BLaER1 treated with 17β-estradiol and CSF1 and Interleukin-3, amounts not matched to agents 10 nM and 100 nM (cell line): ENCODE measurements around the gene PHLDA2.

Experiments
- H3K27ac ChIP-seq, 11 experiments: shearing (Covaris generic); formaldehyde crosslinking; 2 replicates each; pipeline ENCODE4 v1.8.1; 2022
- H3K27me3 ChIP-seq, 11 experiments: shearing (Covaris generic); formaldehyde crosslinking; 2 replicates each; pipeline ENCODE4 v1.8.1; 2022
- H3K36me3 ChIP-seq, 11 experiments: shearing (Covaris generic); formaldehyde crosslinking; 2 replicates each; pipeline ENCODE4 v1.8.1; 2022
- H3K4me1 ChIP-seq, 10 experiments: shearing (Covaris generic); formaldehyde crosslinking; 2 replicates each; pipeline ENCODE4 v1.8.1; 2022
- H3K4me2 ChIP-seq, 11 experiments: shearing (Covaris generic); formaldehyde crosslinking; 2 replicates each; pipeline ENCODE4 v1.8.1; 2022
- H3K4me3 ChIP-seq, 10 experiments: shearing (Covaris generic); formaldehyde crosslinking; 2 replicates each; pipeline ENCODE4 v1.8.1; 2022
- H3K9ac ChIP-seq, 11 experiments: shearing (Covaris generic); formaldehyde crosslinking; 2 replicates each; pipeline ENCODE4 v1.8.1; 2022
- H3K9me3 ChIP-seq, 11 experiments: shearing (Covaris generic); formaldehyde crosslinking; replicated peaks in 1 of 11; 2 replicates each; pipeline ENCODE4 v1.8.1; 2022
- H4K20me1 ChIP-seq, 11 experiments: shearing (Covaris generic); formaldehyde crosslinking; 2 replicates each; pipeline ENCODE4 v1.8.1; 2022
- Cebpa-rat ChIP-seq, 11 experiments: shearing (Covaris generic); IDR thresholded peaks; 2 replicates each; pipeline ENCODE4 v1.8.1; 2022

PHLDA2 gene

GRCh38 chr11:2896047-2896446 lies 33.2 kb downstream of the PHLDA2 start:
- no peak overlapping the region for H3K4me3 ChIP-seq
- H3K27me3 ChIP-seq: no peaks in the 10 kb centered on the region
- H3K9me3 ChIP-seq: no peaks in the 10 kb centered on the region
- H3K4me2 ChIP-seq: peak overlapping the region in 10 of 11 experiments; percentile 1 to 99 (median 60); a peak in 12 of 22 replicates
- peak overlapping the region in 6 of 11 experiments; percentile 15 to 87 (median 76); a peak in 8 of 22 replicates for H3K27ac ChIP-seq
- peaks cover 63 to 88% (median 74%) of the 10 kb centered on the region in 10 experiments for H3K4me1 ChIP-seq
- TF ChIP-seq Cebpa-rat (IDR thresholded peaks at IDR 0.05): no peak
- H3K36me3 ChIP-seq: peaks cover 0 to 11% (median 0%) of the 10 kb centered on the region in 11 experiments; a peak in 3 of 22 replicates
- no peak overlapping the region for H3K9ac ChIP-seq
- no peaks in the 10 kb centered on the region for H4K20me1 ChIP-seq

- Histone ChIP-seq H3K27ac (no peak overlapping the region; a peak in 1 of 22 replicates), H3K4me3 (no peak overlapping the region), H3K36me3 (peaks cover 0 to 11% (median 0%) of the 10 kb centered on the region in 11 experiments; a peak in 3 of 22 replicates), H3K4me1 (peaks cover 62 to 87% (median 70%) of the 10 kb centered on the region in 10 experiments), H3K9ac (no peak overlapping the region), H3K4me2 (no peak overlapping the region), H4K20me1 (peaks cover 0 to 15% (median 0%) of the 10 kb centered on the region in 11 experiments; a peak in 3 of 22 replicates), H3K9me3 (no peaks in the 10 kb centered on the region), H3K27me3 (no peaks in the 10 kb centered on the region)
- TF ChIP-seq Cebpa-rat (IDR thresholded peaks at IDR 0.05): no peak
Observed at GRCh38 chr11:2893935-2894334, 35.3 kb downstream of the PHLDA2 start.

- Histone ChIP-seq H3K9ac (peak overlapping the region; percentile 63 to 83 (median 75); a peak in 21 of 22 replicates), H3K36me3 (peaks cover 0 to 11% (median 0%) of the 10 kb centered on the region in 11 experiments; a peak in 3 of 22 replicates), H4K20me1 (peaks cover 0 to 20% (median 0%) of the 10 kb centered on the region in 11 experiments; a peak in 3 of 22 replicates), H3K27me3 (no peaks in the 10 kb centered on the region), H3K27ac (peak overlapping the region; percentile 9 to 94 (median 88); a peak in 20 of 22 replicates), H3K4me1 (peaks cover 56 to 79% (median 66%) of the 10 kb centered on the region in 10 experiments), H3K4me2 (peak overlapping the region; percentile 83 to 98 (median 94)), H3K4me3 (peak overlapping the region in 9 of 10 experiments; percentile 44 to 69 (median 52); a peak in 19 of 20 replicates), H3K9me3 (no peaks in the 10 kb centered on the region)
- no peak for TF ChIP-seq Cebpa-rat (IDR thresholded peaks at IDR 0.05)
Observed at GRCh38 chr11:2892967-2893528, 36.2 kb downstream of the PHLDA2 start.

- Histone ChIP-seq H3K27ac (peak overlapping the region; percentile 54 to 94 (median 88); a peak in 21 of 22 replicates), H3K27me3 (no peaks in the 10 kb centered on the region), H3K36me3 (peaks cover 0 to 11% (median 0%) of the 10 kb centered on the region in 11 experiments; a peak in 3 of 22 replicates), H3K4me2 (peak overlapping the region; percentile 83 to 98 (median 94)), H3K4me3 (peak overlapping the region; percentile 18 to 69 (median 52); a peak in 19 of 20 replicates), H3K9ac (peak overlapping the region; percentile 63 to 83 (median 75)), H3K9me3 (no peaks in the 10 kb centered on the region), H3K4me1 (peaks cover 56 to 79% (median 66%) of the 10 kb centered on the region in 10 experiments), H4K20me1 (peaks cover 0 to 25% (median 0%) of the 10 kb centered on the region in 11 experiments; a peak in 4 of 22 replicates)
- no peak for TF ChIP-seq Cebpa-rat (IDR thresholded peaks at IDR 0.05)
Observed at GRCh38 chr11:2892215-2892966, 36.8 kb downstream of the PHLDA2 start.

GRCh38 chr11:2891326-2892214 lies 37.6 kb downstream of the PHLDA2 start:
- Histone ChIP-seq H3K9ac (peak overlapping the region; percentile 63 to 83 (median 75)), H3K4me3 (peak overlapping the region; percentile 18 to 69 (median 52); a peak in 17 of 20 replicates), H3K27ac (peak overlapping the region; percentile 54 to 94 (median 88); a peak in 21 of 22 replicates)

GRCh38 chr11:2890466-2891294 lies 38.5 kb downstream of the PHLDA2 start:
- TF ChIP-seq Cebpa-rat (IDR thresholded peaks at IDR 0.05): no peak
- Histone ChIP-seq H4K20me1 (peaks cover 0 to 32% (median 0%) of the 10 kb centered on the region in 11 experiments; a peak in 4 of 22 replicates), H3K36me3 (peaks cover 0 to 11% (median 0%) of the 10 kb centered on the region in 11 experiments; a peak in 3 of 22 replicates), H3K4me1 (peaks cover 60 to 74% (median 66%) of the 10 kb centered on the region in 10 experiments), H3K27ac (peak overlapping the region in 10 of 11 experiments; percentile 65 to 94 (median 88); a peak in 17 of 22 replicates), H3K27me3 (peaks cover 0 to 6% (median 0%) of the 10 kb centered on the region in 11 experiments; a peak in 1 of 22 replicates), H3K4me2 (peak overlapping the region; percentile 83 to 98 (median 94)), H3K9ac (peak overlapping the region; percentile 63 to 83 (median 75); a peak in 20 of 22 replicates), H3K9me3 (no peaks in the 10 kb centered on the region), H3K4me3 (no peak overlapping the region)

More at GRCh38 chr11:2891326-2892214, 37.6 kb downstream of the PHLDA2 start:
- Histone ChIP-seq H3K9me3 (no peaks in the 10 kb centered on the region), H3K27me3 (peaks cover 0 to 2% (median 0%) of the 10 kb centered on the region in 11 experiments; a peak in 1 of 22 replicates), H4K20me1 (peaks cover 0 to 32% (median 0%) of the 10 kb centered on the region in 11 experiments; a peak in 4 of 22 replicates), H3K4me2 (peak overlapping the region; percentile 83 to 98 (median 94)), H3K4me1 (peaks cover 58 to 78% (median 68%) of the 10 kb centered on the region in 10 experiments), H3K36me3 (peaks cover 0 to 11% (median 0%) of the 10 kb centered on the region in 11 experiments; a peak in 3 of 22 replicates)
- no peak for TF ChIP-seq Cebpa-rat (IDR thresholded peaks at IDR 0.05)
